GM12892 (cell line): ENCODE results near the gene ERFL.

Experiments used
- POLR2A ChIP-seq: IDR thresholded peaks from 2 replicates; pipeline ENCODE4 v1.6.1; 2011; ENCODE audit warnings: low read depth, low read length, control low read depth
- POLR2AphosphoS5 ChIP-seq: IDR thresholded peaks from 2 replicates; pipeline ENCODE4 v1.6.1; 2011; ENCODE audit warnings: low read depth, low read length, control low read depth

GRCh38 chr19:41909706-41910105 is 18.5 kb downstream of the ERFL start:
- TF ChIP-seq POLR2A = no peak; the same call in 1 of the 2 replicates
- TF ChIP-seq POLR2AphosphoS5 = peak; percentile 41; the same call in 1 of the 2 replicates
